ENCODE measurements around the gene MRPL1. TPM values are rescaled to one million over a fixed set of nuclear protein-coding genes. Genes with fewer than 3 reads are reported as not detected.

Gene MRPL1
- total and polyA plus RNA-seq, 2 donors (not counting 1 experiment from before 2014, with no cell fraction given): 25.4 to 35.6 TPM

DNA sequence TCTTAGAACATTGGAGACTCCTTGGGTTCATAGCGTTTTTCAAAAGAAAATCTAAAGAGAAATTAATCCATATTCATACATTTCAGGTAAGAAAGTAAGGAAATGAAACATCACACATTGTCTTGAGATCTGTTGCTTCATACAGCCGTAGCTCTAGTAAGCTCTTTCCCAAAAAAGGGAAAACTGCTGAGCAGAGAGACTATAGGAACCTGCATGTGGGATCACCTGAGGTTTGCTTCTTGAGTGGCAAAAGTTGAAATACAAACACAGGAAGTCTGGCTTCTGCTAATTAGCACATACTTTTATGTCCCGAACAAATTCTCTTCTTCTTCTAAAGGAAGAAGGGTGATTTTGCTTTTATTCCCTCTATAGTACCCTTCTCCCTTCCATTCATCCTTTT, 57.7 kb downstream of the MRPL1 start:
- Histone ChIP-seq H3K27me3 (ENCODE audit: control insufficient read depth, insufficient read depth, low read length) (no peaks in the 10 kb centered on the region), H3K79me2 (ENCODE audit: control insufficient read depth, insufficient read depth, low read length) (no peaks in the 10 kb centered on the region), H4K20me1 (ENCODE audit: control insufficient read depth, extremely low read depth, insufficient read depth, low read length) (no peaks in the 10 kb centered on the region), H3K36me3 (ENCODE audit: control insufficient read depth, insufficient read depth, low read length) (no peaks in the 10 kb centered on the region), H3K27ac (ENCODE audit: insufficient read depth, low read length) (no peak overlapping the region), H3K4me3 (replicated peaks in 1 of 4; ENCODE audit: control extremely low read depth in 1 of 4, insufficient read depth in 1 of 4, low read depth in 3 of 4, low read length in 4 of 4) (no peak overlapping the region), H3K4me1 (ENCODE audit: control insufficient read depth, extremely low read depth, insufficient read depth, low read length) (peaks cover 3% of the 10 kb centered on the region), H2AFZ (ENCODE audit: low read length) (no peak overlapping the region), H3K9ac (ENCODE audit: insufficient read depth, low read length) (no peak overlapping the region), H3K9me3 (ENCODE audit: control insufficient read depth, insufficient read depth, low read depth, low read length) (no peaks in the 10 kb centered on the region), H3K4me2 (ENCODE audit: extremely low read depth, insufficient read depth, low read length) (no peak overlapping the region)
- DNase-seq (ENCODE audit: low read depth in 2 of 2): no peak
- TF ChIP-seq, protein P1, sequence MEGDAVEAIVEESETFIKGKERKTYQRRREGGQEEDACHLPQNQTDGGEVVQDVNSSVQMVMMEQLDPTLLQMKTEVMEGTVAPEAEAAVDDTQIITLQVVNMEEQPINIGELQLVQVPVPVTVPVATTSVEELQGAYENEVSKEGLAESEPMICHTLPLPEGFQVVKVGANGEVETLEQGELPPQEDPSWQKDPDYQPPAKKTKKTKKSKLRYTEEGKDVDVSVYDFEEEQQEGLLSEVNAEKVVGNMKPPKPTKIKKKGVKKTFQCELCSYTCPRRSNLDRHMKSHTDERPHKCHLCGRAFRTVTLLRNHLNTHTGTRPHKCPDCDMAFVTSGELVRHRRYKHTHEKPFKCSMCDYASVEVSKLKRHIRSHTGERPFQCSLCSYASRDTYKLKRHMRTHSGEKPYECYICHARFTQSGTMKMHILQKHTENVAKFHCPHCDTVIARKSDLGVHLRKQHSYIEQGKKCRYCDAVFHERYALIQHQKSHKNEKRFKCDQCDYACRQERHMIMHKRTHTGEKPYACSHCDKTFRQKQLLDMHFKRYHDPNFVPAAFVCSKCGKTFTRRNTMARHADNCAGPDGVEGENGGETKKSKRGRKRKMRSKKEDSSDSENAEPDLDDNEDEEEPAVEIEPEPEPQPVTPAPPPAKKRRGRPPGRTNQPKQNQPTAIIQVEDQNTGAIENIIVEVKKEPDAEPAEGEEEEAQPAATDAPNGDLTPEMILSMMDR (conservative IDR thresholded peaks at IDR 0.05 in 1 of 2, IDR thresholded peaks at IDR 0.05 in 1 of 2; ENCODE audit: low read depth in 1 of 2, low read length in 2 of 2): no peak
- TF ChIP-seq EZH2 (IDR thresholded peaks at IDR 0.05; ENCODE audit: low read length, missing control alignments): no peak

DNA sequence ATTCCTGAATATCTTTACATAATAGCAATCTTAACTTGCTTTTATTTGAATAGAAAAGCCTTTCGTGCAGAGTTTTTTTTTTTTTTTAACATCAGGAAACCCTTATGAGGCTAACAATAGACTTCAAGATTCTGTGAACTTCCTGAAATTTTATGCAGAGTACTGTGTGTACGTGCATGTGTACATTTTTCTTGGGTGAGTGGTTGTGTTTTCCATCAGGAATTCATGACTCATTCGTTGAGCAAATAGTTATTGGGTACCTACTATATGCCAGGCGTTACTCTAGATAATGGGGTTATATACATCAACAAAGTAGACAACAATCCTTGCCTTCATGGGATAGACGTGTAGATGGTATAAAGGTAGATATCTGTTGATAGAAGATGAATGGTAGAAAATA, 59.1 kb downstream of the MRPL1 start:
- H3K27me3 ChIP-seq (ENCODE audit: control insufficient read depth, insufficient read depth, low read length): no peaks in the 10 kb centered on the region
- H3K27ac ChIP-seq (ENCODE audit: insufficient read depth, low read length): peak overlapping the region; percentile 55
- peak; percentile 88 to 95 for DNase-seq (ENCODE audit: low read depth in 2 of 2)
- H4K20me1 ChIP-seq (ENCODE audit: control insufficient read depth, extremely low read depth, insufficient read depth, low read length): no peaks in the 10 kb centered on the region
- H2AFZ ChIP-seq (ENCODE audit: low read length): no peak overlapping the region
- H3K79me2 ChIP-seq (ENCODE audit: control insufficient read depth, insufficient read depth, low read length): no peaks in the 10 kb centered on the region
- H3K9ac ChIP-seq (ENCODE audit: insufficient read depth, low read length): no peak overlapping the region
- peaks cover 3% of the 10 kb centered on the region for H3K4me1 ChIP-seq (ENCODE audit: control insufficient read depth, extremely low read depth, insufficient read depth, low read length)
- H3K9me3 ChIP-seq (ENCODE audit: control insufficient read depth, insufficient read depth, low read depth, low read length): no peaks in the 10 kb centered on the region
- H3K4me2 ChIP-seq (ENCODE audit: extremely low read depth, insufficient read depth, low read length): no peak overlapping the region
- no peak for TF ChIP-seq EZH2 (IDR thresholded peaks at IDR 0.05; ENCODE audit: low read length, missing control alignments)
- TF ChIP-seq, protein P1 (conservative IDR thresholded peaks at IDR 0.05 in 1 of 2, IDR thresholded peaks at IDR 0.05 in 1 of 2; ENCODE audit: low read depth in 1 of 2, low read length in 2 of 2): no peak
- H3K36me3 ChIP-seq (ENCODE audit: control insufficient read depth, insufficient read depth, low read length): no peaks in the 10 kb centered on the region
- H3K4me3 ChIP-seq (replicated peaks in 1 of 4; ENCODE audit: control extremely low read depth in 1 of 4, insufficient read depth in 1 of 4, low read depth in 3 of 4, low read length in 4 of 4): no peak overlapping the region

DNA sequence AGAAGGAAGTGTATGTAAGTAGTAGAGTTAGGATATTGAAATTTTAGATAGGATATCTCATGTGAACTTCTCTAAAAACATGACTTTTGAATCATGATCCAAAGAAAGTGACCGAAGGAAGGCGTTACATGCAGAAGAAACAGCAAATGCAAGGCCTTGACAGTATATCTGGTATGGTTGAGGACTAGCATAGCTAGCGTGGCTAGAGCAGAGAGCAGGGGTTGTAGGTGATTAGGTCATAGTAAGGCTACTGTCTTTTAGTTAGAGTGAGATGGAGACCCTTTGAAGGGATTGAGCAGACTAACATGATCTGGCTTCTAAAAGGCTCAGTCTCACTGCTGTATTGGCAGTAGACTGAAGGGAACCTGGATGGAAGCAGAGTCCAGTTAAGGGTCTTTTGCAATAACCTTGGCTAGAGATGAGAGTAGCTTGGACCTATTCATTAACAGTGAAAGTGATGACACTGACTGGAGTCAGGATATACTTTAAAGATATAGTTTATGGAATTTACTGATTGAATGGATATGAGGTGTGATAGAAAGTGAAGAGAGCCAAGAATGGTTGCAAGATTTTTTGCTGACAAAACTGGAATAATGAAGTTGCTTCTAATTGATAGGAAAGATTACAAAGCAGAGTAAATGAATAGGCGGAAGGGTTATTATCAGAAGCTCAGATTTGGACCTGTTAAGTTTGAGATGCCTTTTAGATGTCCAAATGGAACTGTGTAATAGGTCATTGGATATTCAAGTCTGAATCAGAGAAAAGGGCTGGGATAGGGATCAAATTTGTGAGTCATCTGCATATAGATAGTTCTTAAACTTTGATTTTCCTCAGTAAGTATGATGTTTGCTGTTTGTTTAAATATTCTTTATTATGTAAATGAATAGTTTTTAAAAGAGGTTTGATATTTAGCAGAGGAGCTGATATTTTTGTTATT, 59.8 kb downstream of the MRPL1 start:
- H3K4me1 ChIP-seq (ENCODE audit: control insufficient read depth, extremely low read depth, insufficient read depth, low read length): peaks cover 3% of the 10 kb centered on the region
- DNase-seq (ENCODE audit: low read depth in 2 of 2): peak; percentile 67 to 75
- H2AFZ ChIP-seq (ENCODE audit: low read length): no peak overlapping the region
- no peaks in the 10 kb centered on the region for H3K79me2 ChIP-seq (ENCODE audit: control insufficient read depth, insufficient read depth, low read length)
- H4K20me1 ChIP-seq (ENCODE audit: control insufficient read depth, extremely low read depth, insufficient read depth, low read length): no peaks in the 10 kb centered on the region
- H3K9me3 ChIP-seq (ENCODE audit: control insufficient read depth, insufficient read depth, low read depth, low read length): no peaks in the 10 kb centered on the region
- H3K9ac ChIP-seq (ENCODE audit: insufficient read depth, low read length): no peak overlapping the region
- H3K4me3 ChIP-seq (replicated peaks in 1 of 4; ENCODE audit: control extremely low read depth in 1 of 4, insufficient read depth in 1 of 4, low read depth in 3 of 4, low read length in 4 of 4): no peak overlapping the region
- no peaks in the 10 kb centered on the region for H3K36me3 ChIP-seq (ENCODE audit: control insufficient read depth, insufficient read depth, low read length)
- H3K4me2 ChIP-seq (ENCODE audit: extremely low read depth, insufficient read depth, low read length): peak overlapping the region; percentile 8
- no peak for TF ChIP-seq EZH2 (IDR thresholded peaks at IDR 0.05; ENCODE audit: low read length, missing control alignments)
- TF ChIP-seq, protein P1 (conservative IDR thresholded peaks at IDR 0.05 in 1 of 2, IDR thresholded peaks at IDR 0.05 in 1 of 2; ENCODE audit: low read depth in 1 of 2, low read length in 2 of 2): no peak
- H3K27me3 ChIP-seq (ENCODE audit: control insufficient read depth, insufficient read depth, low read length): no peaks in the 10 kb centered on the region
- H3K27ac ChIP-seq (ENCODE audit: insufficient read depth, low read length): peak overlapping the region; percentile 38

Data from fibroblast of lung (primary cell).